SK-N-SH (cell line): ENCODE results near the gene MTR. TPM values are rescaled to one million over a fixed set of nuclear protein-coding genes. Genes with fewer than 3 reads are reported as not detected.

Experiments used
- CTCF ChIA-PET: fragments of 300-600, 350-600 bp; formaldehyde crosslinking; extraction: SDS; loops from one replicate; lab custom pipeline; 2021; lab: Yijun Ruan, JAX
- POLR2A ChIA-PET: fragments of 350-600 bp; sonication (Branson Sonifier 250); formaldehyde crosslinking; extraction: SDS; loops from one replicate; lab custom pipeline; 2020; ENCODE audit warnings: antibody characterized with exemption, inconsistent platforms; lab: Yijun Ruan, JAX
- DNase-seq: peaks from one replicate; pipeline ENCODE4 v3.0.0; 2012
- H2AFZ ChIP-seq: fragments of 200-600 bp; sonication (generic); 2 replicates; pipeline ENCODE4 v1.8.1; 2016; ENCODE audit warnings: antibody characterized with exemption, mild to moderate bottlenecking, low read depth
- H3F3A ChIP-seq: fragments of 200-600 bp; sonication (generic); replicated peaks from 2 replicates; pipeline ENCODE3; 2016; ENCODE audit warnings: antibody characterized with exemption, mild to moderate bottlenecking; ENCODE audit not compliant: insufficient read depth
- H3K27ac ChIP-seq, 2 experiments: fragments of 200-500 bp in 1 of 2; fragments of 200-600 bp in 1 of 2; sonication (Bioruptor generic) in 1 of 2; sonication (generic), shearing (Covaris generic) in 1 of 2; 2 replicates each; pipeline versions ENCODE4 v1.5.1 to v1.6.1; 2014 to 2016; ENCODE audit warnings: low read depth in 2 of 2, inconsistent platforms in 1 of 2, low read length in 1 of 2, mild to moderate bottlenecking in 1 of 2, mixed read lengths in 1 of 2
- H3K27me3 ChIP-seq: fragments of 200-600 bp; sonication (generic), shearing (Covaris generic); 2 replicates; pipeline ENCODE4 v1.6.1; 2016; ENCODE audit warnings: mixed run types; ENCODE audit not compliant: insufficient read depth
- H3K36me3 ChIP-seq, 2 experiments: fragments of 200-500 bp in 1 of 2; fragments of 200-600 bp in 1 of 2; sonication (Bioruptor generic) in 1 of 2; sonication (generic) in 1 of 2; replicated peaks in 1 of 2; 2 replicates each; pipeline versions ENCODE3 to v1.5.1; 2014 to 2016; ENCODE audit warnings: low read length in 1 of 2, mild to moderate bottlenecking in 1 of 2; ENCODE audit not compliant: insufficient read depth in 2 of 2, control insufficient read depth in 1 of 2
- H3K4me1 ChIP-seq, 2 experiments: fragments of 200-500 bp in 1 of 2; fragments of 200-600 bp in 1 of 2; sonication (Bioruptor generic) in 1 of 2; sonication (generic), shearing (Covaris generic) in 1 of 2; 2 replicates each; pipeline versions ENCODE4 v1.5.1 to v1.6.1; 2014 to 2016; ENCODE audit warnings: low read depth in 1 of 2, low read length in 1 of 2, mixed run types in 1 of 2; ENCODE audit not compliant: insufficient read depth in 2 of 2, control insufficient read depth in 1 of 2
- H3K4me2 ChIP-seq: fragments of 200-600 bp; sonication (generic), shearing (Covaris generic); 2 replicates; pipeline ENCODE4 v1.6.1; 2017; ENCODE audit warnings: mixed run types
- H3K4me3 ChIP-seq, 2 experiments: fragments of 200-500 bp in 1 of 2; fragments of 200-600 bp in 1 of 2; sonication (Bioruptor generic) in 1 of 2; sonication (generic), shearing (Covaris generic) in 1 of 2; 2 replicates each; pipeline versions ENCODE4 v1.5.1 to v1.8.1; 2014 to 2016; ENCODE audit warnings: low read depth in 2 of 2, inconsistent platforms in 1 of 2, low read length in 1 of 2, mild to moderate bottlenecking in 1 of 2, mixed read lengths in 1 of 2, moderate library complexity in 1 of 2
- H3K79me2 ChIP-seq: fragments of 200-600 bp; sonication (generic); 2 replicates; pipeline ENCODE4 v1.8.1; 2017; ENCODE audit warnings: mild to moderate bottlenecking; ENCODE audit not compliant: insufficient read depth
- H3K9ac ChIP-seq: fragments of 200-600 bp; sonication (generic); 2 replicates; pipeline ENCODE4 v1.6.1; 2017; ENCODE audit warnings: mixed run types
- H3K9me2 ChIP-seq: fragments of 200-600 bp; sonication (generic); 2 replicates; pipeline ENCODE4 v1.6.1; 2017; ENCODE audit warnings: mixed run types
- H3K9me3 ChIP-seq: fragments of 200-600 bp; sonication (generic); 2 replicates; pipeline ENCODE4 v1.6.1; 2017; ENCODE audit warnings: mixed run types, mild to moderate bottlenecking, moderate library complexity
- H4K20me1 ChIP-seq: fragments of 200-600 bp; sonication (generic); 2 replicates; pipeline ENCODE4 v1.6.1; 2017; ENCODE audit warnings: mild to moderate bottlenecking, mixed run types; ENCODE audit not compliant: insufficient read depth
- CHD2 ChIP-seq: fragments of 150-350 bp; IDR thresholded peaks from 2 replicates; pipeline ENCODE4 v1.6.1; 2018; ENCODE audit warnings: low read length; ENCODE audit not compliant: partially characterized antibody
- FOXJ3 ChIP-seq: sonication (generic); formaldehyde crosslinking; IDR thresholded peaks from 2 replicates; pipeline ENCODE4 v1.5.1; 2020; ENCODE audit warnings: mild to moderate bottlenecking, missing genetic modification reagents
- GABPA ChIP-seq: IDR thresholded peaks from 2 replicates; pipeline ENCODE4 v1.4.0; 2012; ENCODE audit warnings: low read depth, mild to moderate bottlenecking
- IRF3 ChIP-seq: fragments of 150-350 bp; IDR thresholded peaks from 2 replicates; pipeline ENCODE4 v1.6.1; 2016; ENCODE audit warnings: mild to moderate bottlenecking, low read depth, low read length
- JUND ChIP-seq: IDR thresholded peaks from 2 replicates; pipeline ENCODE4 v1.4.0; 2012
- MEF2A ChIP-seq: IDR thresholded peaks from 2 replicates; pipeline ENCODE4 v1.4.0; 2012; ENCODE audit warnings: low read depth, borderline replicate concordance
- POLR2AphosphoS5 ChIP-seq: IDR thresholded peaks from 2 replicates; pipeline ENCODE4 v1.6.1; 2012; ENCODE audit warnings: low read depth, low read length
- RAD21 ChIP-seq: IDR thresholded peaks from 2 replicates; pipeline ENCODE4 v1.6.1; 2012; ENCODE audit warnings: mild to moderate bottlenecking, low read length
- REST ChIP-seq: IDR thresholded peaks from 2 replicates; pipeline ENCODE4 v1.6.1; 2012; ENCODE audit warnings: mild to moderate bottlenecking, low read depth, low read length, moderate library complexity
- RFX5 ChIP-seq: IDR thresholded peaks from 2 replicates; pipeline ENCODE4 v1.6.1; 2012; ENCODE audit warnings: mild to moderate bottlenecking, improper control_type of control experiment, low read length
- SIN3A ChIP-seq: IDR thresholded peaks from 2 replicates; pipeline ENCODE4 v1.6.1; 2012; ENCODE audit warnings: low read depth, mild to moderate bottlenecking, low read length, moderate library complexity, borderline replicate concordance
- SMC3 ChIP-seq: IDR thresholded peaks from 2 replicates; pipeline ENCODE4 v1.6.1; 2012; ENCODE audit warnings: low read depth, low read length, improper control_type of control experiment
- whole genome bisulfite sequencing: methylation state at CpG from one replicate; pipeline ENCODE4 v1.1.6; 2017; ENCODE audit warnings: low lambda C conversion rate; 5-methylcytosine and 5-hydroxymethylcytosine counted together
- polyA plus RNA-seq, 3 experiments: library from polyadenylated mRNA; depleted of rRNA; stranded (reverse); fragments of >200 nt; gene quantifications; 2 replicates each; pipeline ENCODE4 v1.2.3, GENCODE V29; 2012
- TF ChIP-seq, protein P1 (sequence below): fragments of 200-600 bp; sonication (generic); IDR thresholded peaks from 2 replicates; pipeline ENCODE4 v1.6.1; 2017; ENCODE audit warnings: antibody characterized with exemption, mild to moderate bottlenecking, moderate library complexity

Gene MTR
- polyA plus RNA-seq, 1 of the 3 experiments (the other 2 are of a cell fraction), result 5.4 TPM

DNA sequence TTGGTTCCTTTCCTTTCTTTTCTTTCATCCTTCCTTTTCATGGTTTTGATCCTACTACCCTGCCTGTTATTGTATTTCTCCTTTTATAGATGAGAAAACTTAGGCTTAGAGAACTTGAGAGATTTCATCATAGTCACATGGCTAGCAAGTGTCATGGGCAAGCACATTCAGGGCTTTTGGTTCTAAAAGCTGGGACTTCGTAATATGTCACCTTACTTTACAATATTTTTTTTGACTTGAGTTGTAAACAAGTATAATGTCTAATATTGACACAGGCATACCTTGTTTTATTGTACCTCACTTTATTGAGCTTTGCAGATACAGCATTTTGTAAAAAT is 70.7 kb downstream of the MTR start:
- H3K4me1 ChIP-seq, result no peaks in the 10 kb centered on the region
- H3K27me3 ChIP-seq, result no peaks in the 10 kb centered on the region
- ChIA-PET POLR2A (no interaction called here), CTCF (no interaction called here)
- H3F3A ChIP-seq, result no peaks in the 10 kb centered on the region
- H3K36me3 ChIP-seq, result peaks cover 63 to 81% of the 10 kb centered on the region in 2 experiments
- H3K4me3 ChIP-seq, result no peak overlapping the region
- 100% methylated on average over 1 of the region's 1 CpG for WGBS
- H3K9ac ChIP-seq, result no peak overlapping the region
- H3K9me2 ChIP-seq, result no peaks in the 10 kb centered on the region
- no peaks in the 10 kb centered on the region; the same call in 1 of the 2 replicates for H3K9me3 ChIP-seq
- DNase-seq, result no peak
- no peak for TF ChIP-seq SIN3A
- no peak for TF ChIP-seq FOXJ3 (CRISPR knock-in tag)
- TF ChIP-seq POLR2AphosphoS5, result no peak
- TF ChIP-seq MEF2A, result no peak
- H3K27ac ChIP-seq, result no peak overlapping the region
- H4K20me1 ChIP-seq, result no peaks in the 10 kb centered on the region
- H3K79me2 ChIP-seq, result no peaks in the 10 kb centered on the region
- H3K4me2 ChIP-seq, result no peak overlapping the region
- H2AFZ ChIP-seq, result no peak overlapping the region

- H3K79me2 ChIP-seq, result no peaks in the 10 kb centered on the region
- no peaks in the 10 kb centered on the region for H3K9me2 ChIP-seq
- ChIA-PET CTCF (interaction anchor here (0.8 to 4.0 kb wide), 10 partner anchors 12 to 275 kb away, joined by 3 to 20 read pairs (median 4); no protein-coding TSS in a partner anchor), POLR2A (no interaction called here)
- peak overlapping the region in 1 of 2 experiments; percentile 28; a peak in 1 of 4 replicates for H3K4me3 ChIP-seq
- H3K27ac ChIP-seq, result no peak overlapping the region
- DNase-seq, result peak; percentile 53
- WGBS, result 84% methylated on average over 6 of the region's 6 CpGs
- H3K4me2 ChIP-seq, result no peak overlapping the region
- no peak for TF ChIP-seq IRF3
- TF ChIP-seq RAD21, result peak; percentile 86
- TF ChIP-seq CHD2, result no peak
- TF ChIP-seq SMC3, result peak; percentile 79
- TF ChIP-seq GABPA, result no peak
- TF ChIP-seq, protein P1, sequence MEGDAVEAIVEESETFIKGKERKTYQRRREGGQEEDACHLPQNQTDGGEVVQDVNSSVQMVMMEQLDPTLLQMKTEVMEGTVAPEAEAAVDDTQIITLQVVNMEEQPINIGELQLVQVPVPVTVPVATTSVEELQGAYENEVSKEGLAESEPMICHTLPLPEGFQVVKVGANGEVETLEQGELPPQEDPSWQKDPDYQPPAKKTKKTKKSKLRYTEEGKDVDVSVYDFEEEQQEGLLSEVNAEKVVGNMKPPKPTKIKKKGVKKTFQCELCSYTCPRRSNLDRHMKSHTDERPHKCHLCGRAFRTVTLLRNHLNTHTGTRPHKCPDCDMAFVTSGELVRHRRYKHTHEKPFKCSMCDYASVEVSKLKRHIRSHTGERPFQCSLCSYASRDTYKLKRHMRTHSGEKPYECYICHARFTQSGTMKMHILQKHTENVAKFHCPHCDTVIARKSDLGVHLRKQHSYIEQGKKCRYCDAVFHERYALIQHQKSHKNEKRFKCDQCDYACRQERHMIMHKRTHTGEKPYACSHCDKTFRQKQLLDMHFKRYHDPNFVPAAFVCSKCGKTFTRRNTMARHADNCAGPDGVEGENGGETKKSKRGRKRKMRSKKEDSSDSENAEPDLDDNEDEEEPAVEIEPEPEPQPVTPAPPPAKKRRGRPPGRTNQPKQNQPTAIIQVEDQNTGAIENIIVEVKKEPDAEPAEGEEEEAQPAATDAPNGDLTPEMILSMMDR, result peak; percentile 90
- no peak for TF ChIP-seq JUND
- no peak for TF ChIP-seq RFX5
- no peak for TF ChIP-seq REST
- no peak overlapping the region for H2AFZ ChIP-seq
- no peaks in the 10 kb centered on the region; the same call in 1 of the 2 replicates for H3K9me3 ChIP-seq
- no peak overlapping the region for H3K9ac ChIP-seq
- H3K27me3 ChIP-seq, result no peaks in the 10 kb centered on the region
- H3K4me1 ChIP-seq, result peaks cover 0 to 2% of the 10 kb centered on the region in 2 experiments; a peak in 2 of 4 replicates
- no peaks in the 10 kb centered on the region for H4K20me1 ChIP-seq
- peaks cover 50 to 70% of the 10 kb centered on the region in 2 experiments for H3K36me3 ChIP-seq
- no peaks in the 10 kb centered on the region for H3F3A ChIP-seq
Measured at GRCh38 chr1:236868625-236869467, 73.8 kb downstream of the MTR start.
